Gastroesophageal sphincter (tissue), 3 donors: ENCODE results near the gene CDC42EP5.

ENCODE experiments used
- CTCF ChIP-seq, 4 experiments: fragments of 200-600 bp in 2 of 4; fragments of 450-650 bp in 2 of 4; sonication (generic) in 1 of 4; IDR thresholded peaks; one replicate each; pipeline ENCODE4 v1.5.1; 2017 to 2019; ENCODE audit warnings: antibody characterized with exemption in 4 of 4, mild to moderate bottlenecking in 2 of 4, moderate library complexity in 2 of 4
- POLR2A ChIP-seq, 2 donors: fragments of 450-650 bp; IDR thresholded peaks; one replicate each; pipeline ENCODE4 v1.6.1; 2017; ENCODE audit warnings: antibody characterized with exemption in 2 of 2, mild to moderate bottlenecking in 2 of 2, moderate library complexity in 1 of 2
- POLR2AphosphoS5 ChIP-seq: sonication (generic); formaldehyde crosslinking; IDR thresholded peaks from one replicate; pipeline ENCODE4 v1.6.1; 2017; ENCODE audit warnings: antibody characterized with exemption

DNA sequence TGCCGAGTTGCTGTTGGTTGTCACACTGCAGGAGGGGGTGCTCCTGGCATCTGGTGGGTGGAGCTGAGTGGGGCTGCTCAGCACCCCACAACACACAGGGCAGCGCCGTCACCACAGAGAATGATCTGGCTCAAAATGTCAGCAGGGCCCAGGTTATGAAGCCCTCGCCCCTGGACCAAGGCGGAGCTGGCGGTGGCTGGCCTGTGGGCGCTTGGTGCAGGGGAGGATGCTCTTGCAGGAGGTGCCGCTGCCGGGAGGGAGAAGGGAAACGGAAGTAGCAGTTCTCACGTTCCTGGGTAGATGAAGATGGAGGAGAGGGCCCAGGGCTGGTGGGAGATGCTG is 38.3 kb downstream of the CDC42EP5 start:
- TF ChIP-seq CTCF (IDR thresholded peaks at IDR 0.05) (no peak), POLR2A (IDR thresholded peaks at IDR 0.05) (no peak), POLR2AphosphoS5 (no peak)
